ENCODE data around the gene KY.

- TF ChIP-seq RAD51 (IDR thresholded peaks at IDR 0.05), result no peak
- TF ChIP-seq, protein P1, sequence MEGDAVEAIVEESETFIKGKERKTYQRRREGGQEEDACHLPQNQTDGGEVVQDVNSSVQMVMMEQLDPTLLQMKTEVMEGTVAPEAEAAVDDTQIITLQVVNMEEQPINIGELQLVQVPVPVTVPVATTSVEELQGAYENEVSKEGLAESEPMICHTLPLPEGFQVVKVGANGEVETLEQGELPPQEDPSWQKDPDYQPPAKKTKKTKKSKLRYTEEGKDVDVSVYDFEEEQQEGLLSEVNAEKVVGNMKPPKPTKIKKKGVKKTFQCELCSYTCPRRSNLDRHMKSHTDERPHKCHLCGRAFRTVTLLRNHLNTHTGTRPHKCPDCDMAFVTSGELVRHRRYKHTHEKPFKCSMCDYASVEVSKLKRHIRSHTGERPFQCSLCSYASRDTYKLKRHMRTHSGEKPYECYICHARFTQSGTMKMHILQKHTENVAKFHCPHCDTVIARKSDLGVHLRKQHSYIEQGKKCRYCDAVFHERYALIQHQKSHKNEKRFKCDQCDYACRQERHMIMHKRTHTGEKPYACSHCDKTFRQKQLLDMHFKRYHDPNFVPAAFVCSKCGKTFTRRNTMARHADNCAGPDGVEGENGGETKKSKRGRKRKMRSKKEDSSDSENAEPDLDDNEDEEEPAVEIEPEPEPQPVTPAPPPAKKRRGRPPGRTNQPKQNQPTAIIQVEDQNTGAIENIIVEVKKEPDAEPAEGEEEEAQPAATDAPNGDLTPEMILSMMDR (IDR thresholded peaks at IDR 0.05 in 2 of 3, conservative IDR thresholded peaks at IDR 0.05 in 1 of 3; ENCODE audit: control insufficient read depth in 2 of 3, extremely low read depth in 1 of 3, insufficient read depth in 1 of 3, low read depth in 3 of 3, low read length in 3 of 3), result no peak
- TF ChIP-seq E2F4 (IDR thresholded peaks at IDR 0.05; ENCODE audit: low read depth, low read length), result no peak
- no peak for TF ChIP-seq EZH2 (IDR thresholded peaks at IDR 0.05; ENCODE audit: borderline replicate concordance, control insufficient read depth, low read depth, low read length)
- no peak for TF ChIP-seq SMC3 (IDR thresholded peaks at IDR 0.05; ENCODE audit: borderline replicate concordance, low read length)
Measured at GRCh38 chr3:134693226-134693625, 42.4 kb upstream of the KY start.
